ENCODE results near the gene KPNA3.
"Not testable (repeated sequence)": the region's sequence is repeated elsewhere in the genome, so short reads cannot be mapped to it uniquely, and the experiment has no call there.

The KPNA3 gene, protein sequence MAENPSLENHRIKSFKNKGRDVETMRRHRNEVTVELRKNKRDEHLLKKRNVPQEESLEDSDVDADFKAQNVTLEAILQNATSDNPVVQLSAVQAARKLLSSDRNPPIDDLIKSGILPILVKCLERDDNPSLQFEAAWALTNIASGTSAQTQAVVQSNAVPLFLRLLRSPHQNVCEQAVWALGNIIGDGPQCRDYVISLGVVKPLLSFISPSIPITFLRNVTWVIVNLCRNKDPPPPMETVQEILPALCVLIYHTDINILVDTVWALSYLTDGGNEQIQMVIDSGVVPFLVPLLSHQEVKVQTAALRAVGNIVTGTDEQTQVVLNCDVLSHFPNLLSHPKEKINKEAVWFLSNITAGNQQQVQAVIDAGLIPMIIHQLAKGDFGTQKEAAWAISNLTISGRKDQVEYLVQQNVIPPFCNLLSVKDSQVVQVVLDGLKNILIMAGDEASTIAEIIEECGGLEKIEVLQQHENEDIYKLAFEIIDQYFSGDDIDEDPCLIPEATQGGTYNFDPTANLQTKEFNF

GRCh38 chr13:49792550-49793324, at the start of gene KPNA3:
TSS of gene KPNA3 (minus strand) at chr13:49792682. CDS start at chr13:49792506, 176 bp downstream.
- DNase-seq (ENCODE audit: low read depth in 3 of 3): peak; percentile 90 to 94 (median 90)

DNA sequence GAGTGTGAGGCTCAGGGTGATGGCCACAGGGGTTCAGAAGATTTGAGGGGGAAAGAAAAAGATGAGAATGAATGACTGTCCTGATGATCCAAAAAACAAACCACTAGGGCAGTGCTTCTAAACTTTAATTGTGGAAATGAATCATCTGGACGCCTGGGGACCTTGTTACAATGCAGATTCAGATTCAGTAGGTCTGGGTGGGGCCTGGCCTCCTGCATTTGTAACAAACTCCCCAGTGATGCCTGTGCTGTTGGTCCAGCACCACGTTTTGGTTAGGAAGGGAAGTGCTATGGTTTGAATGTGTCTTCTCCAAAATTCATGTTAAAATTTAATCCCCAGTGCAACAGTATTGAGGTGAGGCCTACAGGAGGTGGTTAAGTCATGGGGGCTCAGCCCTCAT, 49.5 kb upstream of the KPNA3 start:
- DNase-seq (ENCODE audit: low read depth in 3 of 3): no peak

GRCh38 chr13:49840675-49841074, 48.2 kb upstream of the KPNA3 start:
- DNase-seq (ENCODE audit: low read depth in 3 of 3): no peak

DNA sequence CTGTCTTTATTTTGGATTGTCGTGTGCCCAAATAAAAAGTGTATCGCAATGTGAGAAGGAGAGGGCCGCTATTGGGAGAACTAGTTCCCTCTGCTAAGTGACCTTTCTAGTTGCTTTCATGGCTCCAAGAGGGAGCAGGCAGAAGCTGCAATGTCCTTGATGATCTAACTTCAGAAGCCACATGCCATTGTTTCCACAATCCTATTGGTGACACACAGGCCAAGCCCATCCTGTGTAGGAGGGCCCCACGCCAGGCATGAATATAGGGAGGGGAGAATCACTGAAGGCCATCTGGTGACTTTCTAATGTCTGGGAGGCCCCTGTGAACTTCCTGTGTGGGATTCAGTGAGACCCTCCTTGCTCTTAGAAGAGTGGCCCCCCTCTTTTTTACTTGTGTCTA, 47.8 kb upstream of the KPNA3 start:
- DNase-seq (ENCODE audit: low read depth in 3 of 3): no peak

DNA sequence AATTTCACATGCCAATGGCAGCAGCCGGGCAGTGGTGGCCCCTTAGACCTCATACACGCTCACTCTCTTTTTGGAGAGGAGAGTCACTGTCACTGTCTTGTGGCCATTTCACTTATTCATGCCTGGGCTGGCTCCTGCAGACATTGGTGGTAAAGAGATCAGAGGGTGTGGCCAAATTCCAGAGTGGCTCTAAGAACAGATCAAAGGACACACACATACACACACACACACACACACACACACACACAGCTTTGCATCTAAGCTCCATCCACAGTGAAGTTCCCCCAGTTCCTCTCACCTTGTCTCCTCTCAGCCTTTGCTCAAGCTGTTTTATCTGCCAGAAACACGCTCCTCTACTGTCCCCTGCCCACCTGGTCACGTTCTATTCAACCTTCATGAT, 46.5 kb upstream of the KPNA3 start:
- DNase-seq (ENCODE audit: low read depth in 3 of 3): no peak

DNA sequence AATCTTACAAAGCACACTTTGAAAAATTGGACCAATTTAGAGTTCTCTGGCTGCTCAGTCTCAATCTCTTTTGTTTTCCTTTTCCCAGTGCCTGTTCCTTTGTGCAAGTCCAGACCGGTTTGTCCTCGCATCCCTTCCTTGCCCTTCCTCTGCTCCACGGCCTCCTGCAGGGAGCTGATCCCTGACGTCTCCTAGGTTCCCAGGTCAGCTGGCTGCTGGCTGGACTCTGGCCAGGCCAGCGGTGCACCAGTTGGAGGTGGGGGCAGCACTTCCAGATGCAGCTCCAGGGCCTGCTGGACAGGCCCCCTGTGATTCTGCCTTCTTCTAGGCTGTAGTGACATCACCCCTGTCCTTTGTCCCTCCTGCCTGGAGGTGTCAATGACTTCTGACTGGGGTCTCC, 44.0 kb upstream of the KPNA3 start:
- DNase-seq (ENCODE audit: low read depth in 3 of 3): no peak

DNA sequence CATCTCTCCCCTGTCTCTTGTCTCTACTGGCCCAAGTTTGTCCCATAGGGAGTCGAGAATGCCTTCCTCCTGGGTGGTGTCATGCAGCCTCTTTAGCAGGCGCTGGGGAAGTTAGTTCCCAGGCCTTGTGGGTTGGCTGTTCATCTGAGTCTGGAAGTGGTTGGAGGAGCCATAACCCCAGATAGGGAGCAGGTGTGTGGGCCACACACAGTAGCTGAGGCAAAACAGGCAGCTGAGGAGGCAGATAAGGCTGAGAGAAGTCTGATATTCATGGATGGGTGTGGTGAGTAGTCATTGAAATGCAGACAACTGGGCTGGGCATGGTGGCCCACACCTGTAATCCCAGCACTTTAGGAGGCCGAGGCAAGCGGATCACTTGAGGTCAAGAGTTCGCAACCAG, 40.9 kb upstream of the KPNA3 start:
- DNase-seq (ENCODE audit: low read depth in 3 of 3): no peak

DNA sequence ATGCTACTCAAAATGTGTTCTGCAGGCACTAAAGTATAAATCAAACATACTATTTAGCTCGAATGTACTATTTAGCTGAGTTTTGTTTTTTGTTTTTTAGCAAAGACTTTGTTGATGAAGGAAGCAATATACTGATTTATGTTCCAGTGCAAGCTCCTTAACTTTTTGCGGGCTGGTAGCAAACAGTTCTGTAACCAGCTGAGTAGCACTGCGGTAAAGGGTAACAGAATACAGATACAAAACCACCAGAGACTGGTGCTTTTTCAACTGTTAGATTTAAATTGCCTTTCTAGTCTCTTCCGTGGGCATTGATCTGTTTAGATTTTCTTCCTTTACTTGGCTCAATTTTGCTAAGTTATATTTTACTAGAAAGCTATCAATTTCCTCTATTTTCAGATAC, 39.0 kb upstream of the KPNA3 start:
- no peak for DNase-seq (ENCODE audit: low read depth in 3 of 3)

DNA sequence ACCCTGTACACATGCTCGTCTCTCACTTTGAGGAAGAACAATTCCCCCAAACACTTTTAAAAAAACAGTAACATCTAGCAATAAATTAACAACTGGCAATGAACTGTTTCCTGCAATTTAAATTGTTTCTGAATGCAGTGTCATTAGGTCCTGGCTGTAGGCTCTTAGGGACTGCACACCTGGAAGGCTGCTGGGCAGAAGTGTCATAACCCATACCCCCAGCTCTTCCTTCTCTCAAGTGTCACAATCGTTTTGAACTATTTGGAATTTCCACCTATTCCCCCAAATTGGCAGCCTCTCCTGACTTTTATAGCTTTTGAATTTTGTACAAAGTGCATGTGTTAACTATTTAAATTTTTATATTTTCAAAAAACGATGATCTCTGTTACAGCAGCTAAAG, 38.2 kb upstream of the KPNA3 start:
- no peak for DNase-seq (ENCODE audit: low read depth in 3 of 3)

- no peak for DNase-seq (ENCODE audit: low read depth in 3 of 3)
These were observed 37.2 kb upstream of the KPNA3 start for GRCh38 chr13:49829715-49830114.

GRCh38 chr13:49828453-49828852, 36.0 kb upstream of the KPNA3 start:
- DNase-seq (ENCODE audit: low read depth in 3 of 3): no peak

- no peak for DNase-seq (ENCODE audit: low read depth in 3 of 3)
These were observed 35.4 kb upstream of the KPNA3 start for GRCh38 chr13:49827891-49828290.

DNA sequence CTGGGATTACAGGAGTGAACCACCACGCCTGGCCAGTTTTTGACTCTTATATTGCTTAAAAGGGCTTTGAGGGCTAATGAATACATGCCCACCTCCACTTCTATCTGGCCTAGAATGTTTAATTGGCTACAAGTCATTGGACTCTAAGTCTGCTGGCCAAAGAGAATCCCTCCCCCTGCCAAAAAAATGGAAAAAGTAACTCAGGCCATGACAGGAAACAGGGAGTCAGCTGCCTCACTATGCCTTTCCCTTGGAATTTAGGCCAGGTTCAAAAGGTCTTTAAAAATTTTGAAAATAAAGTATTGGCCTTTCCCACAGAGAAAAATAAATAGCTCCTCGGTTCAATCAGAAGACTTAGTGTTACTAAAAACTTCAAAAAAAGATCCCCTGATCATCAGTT, 34.9 kb upstream of the KPNA3 start:
- no peak for DNase-seq (ENCODE audit: low read depth in 3 of 3)

GRCh38 chr13:49821216-49822009, 28.9 kb upstream of the KPNA3 start:
- no peak for DNase-seq (ENCODE audit: low read depth in 3 of 3)

GRCh38 chr13:49820591-49821215, 28.2 kb upstream of the KPNA3 start:
- DNase-seq (ENCODE audit: low read depth in 3 of 3): no peak

GRCh38 chr13:49816047-49816446, 23.6 kb upstream of the KPNA3 start:
- DNase-seq (ENCODE audit: low read depth in 3 of 3): not testable (repeated sequence)

- no peak for DNase-seq (ENCODE audit: low read depth in 3 of 3)
These were observed 22.2 kb upstream of the KPNA3 start for GRCh38 chr13:49814551-49815270.

- no peak for DNase-seq (ENCODE audit: low read depth in 3 of 3)
These were observed 20.3 kb upstream of the KPNA3 start for GRCh38 chr13:49812812-49813211.

DNA sequence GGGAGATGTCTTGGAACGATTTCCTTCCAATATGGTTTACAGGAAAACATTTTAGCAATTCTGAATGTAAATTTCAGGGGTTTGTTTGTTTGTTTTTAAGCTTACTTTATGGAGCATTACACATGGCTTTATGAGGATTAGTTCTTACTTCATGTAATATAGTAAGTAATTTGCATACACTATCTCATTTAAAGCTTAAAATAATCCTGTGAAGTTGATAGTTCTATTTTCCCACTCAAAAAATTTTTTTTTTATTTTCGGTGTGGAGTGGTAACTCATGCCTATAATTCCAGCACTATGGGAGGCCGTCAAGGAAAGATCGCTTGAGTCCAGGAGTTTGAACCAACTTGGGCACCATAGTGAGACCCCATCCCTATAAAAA, 19.0 kb upstream of the KPNA3 start:
- DNase-seq (ENCODE audit: low read depth in 3 of 3): no peak

DNA sequence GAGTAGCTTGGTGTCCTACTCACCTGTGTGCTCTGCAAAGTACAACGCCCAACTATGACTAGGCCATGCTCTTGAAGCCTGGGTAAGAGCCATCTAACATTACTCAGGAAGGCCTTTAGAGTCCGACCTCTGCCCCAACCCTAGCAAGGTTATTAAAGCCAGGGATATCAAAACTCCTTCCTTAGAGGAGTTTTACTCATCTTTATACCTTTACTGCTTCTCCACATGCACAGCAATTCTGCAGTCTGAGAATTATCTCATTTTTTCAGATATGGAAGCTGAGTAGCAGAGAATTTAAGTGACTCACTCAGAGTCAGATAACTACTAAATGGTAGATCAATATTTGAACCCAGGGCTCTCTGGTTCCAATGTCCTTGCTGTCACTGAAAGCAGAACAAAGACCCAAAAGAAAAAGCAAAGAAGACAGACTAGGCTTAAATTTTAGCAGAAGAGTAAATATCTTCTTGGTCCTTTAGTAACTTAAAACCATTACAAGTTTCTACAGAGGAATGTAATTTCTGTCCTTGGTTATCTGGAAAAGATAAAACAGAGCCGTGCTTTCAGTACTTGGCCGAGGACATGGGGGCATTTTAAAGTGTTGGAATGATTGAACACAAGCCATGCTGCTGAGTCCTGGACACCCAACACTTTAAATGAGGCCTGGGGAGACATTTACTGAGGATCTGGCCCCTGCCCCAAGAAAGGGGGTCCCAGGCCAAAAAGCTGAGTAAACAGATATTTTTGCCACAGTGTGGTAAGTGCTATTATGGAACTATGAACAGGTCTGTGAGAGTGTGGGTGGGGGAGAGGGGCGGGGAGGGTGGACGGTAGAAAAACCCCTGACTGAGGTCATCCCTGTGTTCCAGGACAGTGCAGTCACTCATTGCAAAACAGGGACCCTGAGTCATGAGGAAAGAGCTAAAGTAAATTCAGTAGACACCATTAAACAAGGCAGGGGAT, 18.4 kb upstream of the KPNA3 start:
- DNase-seq (ENCODE audit: low read depth in 3 of 3): no peak
